Measurements from ENCODE around the gene HELZ.

Gene HELZ

GRCh38 chr17:67072885-67073284 lies 172.1 kb downstream of the HELZ start:
- DNase-seq (ENCODE audit: low spot score): no peak
- ChIA-PET CTCF (no interaction called here), POLR2A (ENCODE audit: low non-redundant PET) (no interaction called here)
- TF ChIP-seq, protein P1, sequence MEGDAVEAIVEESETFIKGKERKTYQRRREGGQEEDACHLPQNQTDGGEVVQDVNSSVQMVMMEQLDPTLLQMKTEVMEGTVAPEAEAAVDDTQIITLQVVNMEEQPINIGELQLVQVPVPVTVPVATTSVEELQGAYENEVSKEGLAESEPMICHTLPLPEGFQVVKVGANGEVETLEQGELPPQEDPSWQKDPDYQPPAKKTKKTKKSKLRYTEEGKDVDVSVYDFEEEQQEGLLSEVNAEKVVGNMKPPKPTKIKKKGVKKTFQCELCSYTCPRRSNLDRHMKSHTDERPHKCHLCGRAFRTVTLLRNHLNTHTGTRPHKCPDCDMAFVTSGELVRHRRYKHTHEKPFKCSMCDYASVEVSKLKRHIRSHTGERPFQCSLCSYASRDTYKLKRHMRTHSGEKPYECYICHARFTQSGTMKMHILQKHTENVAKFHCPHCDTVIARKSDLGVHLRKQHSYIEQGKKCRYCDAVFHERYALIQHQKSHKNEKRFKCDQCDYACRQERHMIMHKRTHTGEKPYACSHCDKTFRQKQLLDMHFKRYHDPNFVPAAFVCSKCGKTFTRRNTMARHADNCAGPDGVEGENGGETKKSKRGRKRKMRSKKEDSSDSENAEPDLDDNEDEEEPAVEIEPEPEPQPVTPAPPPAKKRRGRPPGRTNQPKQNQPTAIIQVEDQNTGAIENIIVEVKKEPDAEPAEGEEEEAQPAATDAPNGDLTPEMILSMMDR (conservative IDR thresholded peaks at IDR 0.05; ENCODE audit: low read depth): no peak
- no peak overlapping the region for H3K27ac ChIP-seq

DNA sequence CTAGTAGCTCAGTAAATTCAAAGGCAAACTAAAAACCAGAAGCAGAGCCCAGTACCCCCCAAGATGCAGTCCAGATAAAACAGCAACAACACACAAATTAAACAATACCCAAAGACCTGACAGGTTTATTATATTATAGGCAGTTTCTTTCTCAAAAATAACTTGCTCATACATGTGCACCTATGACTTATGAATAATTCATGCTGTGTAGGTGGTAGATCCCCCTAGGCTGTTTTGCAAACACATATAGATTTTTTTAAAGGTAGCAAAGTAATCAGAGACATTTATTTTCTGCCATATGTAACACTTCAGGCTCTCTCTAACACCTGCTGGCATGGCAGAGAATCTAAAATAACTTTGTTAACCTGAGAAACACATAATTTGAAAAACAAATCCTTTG lies 173.4 kb downstream of the HELZ start:
- ChIA-PET POLR2A (ENCODE audit: low non-redundant PET) (no interaction called here), CTCF (interaction anchor here (0.5 to 0.6 kb wide), 2 partner anchors 13 to 43 kb away, joined by 3 to 6 read pairs; no protein-coding TSS in a partner anchor)
- no peak for DNase-seq (ENCODE audit: low spot score)
- TF ChIP-seq, protein P1 (conservative IDR thresholded peaks at IDR 0.05; ENCODE audit: low read depth): no peak
- no peak overlapping the region for H3K27ac ChIP-seq

DNA sequence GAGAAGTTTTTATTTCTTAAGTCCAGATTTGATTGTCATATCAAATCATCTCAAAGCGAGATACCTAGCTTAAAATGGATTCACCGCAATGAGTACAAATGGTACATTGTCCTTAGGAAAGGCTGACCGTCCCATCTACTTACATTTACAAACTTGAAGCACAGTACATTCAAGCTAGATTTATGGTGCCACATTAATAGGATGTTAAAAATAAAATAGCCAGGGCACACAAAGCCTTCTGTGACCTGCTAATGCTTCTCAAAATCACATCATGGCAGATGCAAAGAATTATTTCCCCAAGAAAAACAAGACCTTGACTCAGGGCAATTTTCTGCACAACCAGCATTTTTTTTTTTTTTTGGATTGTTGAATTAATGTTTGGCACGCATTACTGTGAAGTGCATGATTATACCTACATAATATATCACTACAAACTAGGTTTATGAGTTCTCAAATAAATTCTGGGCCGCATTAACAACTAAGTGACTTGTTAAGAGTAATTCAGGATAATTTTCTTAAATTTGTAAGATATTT lies 175.3 kb downstream of the HELZ start:
- TF ChIP-seq, protein P1 (conservative IDR thresholded peaks at IDR 0.05; ENCODE audit: low read depth): no peak
- POLR2A ChIA-PET (ENCODE audit: low non-redundant PET): no interaction called here
- no peak for DNase-seq (ENCODE audit: low spot score)
- no peak overlapping the region for H3K27ac ChIP-seq
- CTCF ChIA-PET: interaction anchor here (0.6 kb wide), 1 partner anchor 15 kb away, joined by 4 read pairs; no protein-coding TSS in a partner anchor

GRCh38 chr17:67068999-67069398 lies 176.0 kb downstream of the HELZ start:
- no peak overlapping the region for H3K27ac ChIP-seq
- TF ChIP-seq, protein P1 (conservative IDR thresholded peaks at IDR 0.05; ENCODE audit: low read depth): no peak
- CTCF ChIA-PET: interaction anchor here (0.7 kb wide), 1 partner anchor 419 kb away, joined by 3 read pairs; no protein-coding TSS in a partner anchor
- POLR2A ChIA-PET (ENCODE audit: low non-redundant PET): no interaction called here
- DNase-seq (ENCODE audit: low spot score): no peak

DNA sequence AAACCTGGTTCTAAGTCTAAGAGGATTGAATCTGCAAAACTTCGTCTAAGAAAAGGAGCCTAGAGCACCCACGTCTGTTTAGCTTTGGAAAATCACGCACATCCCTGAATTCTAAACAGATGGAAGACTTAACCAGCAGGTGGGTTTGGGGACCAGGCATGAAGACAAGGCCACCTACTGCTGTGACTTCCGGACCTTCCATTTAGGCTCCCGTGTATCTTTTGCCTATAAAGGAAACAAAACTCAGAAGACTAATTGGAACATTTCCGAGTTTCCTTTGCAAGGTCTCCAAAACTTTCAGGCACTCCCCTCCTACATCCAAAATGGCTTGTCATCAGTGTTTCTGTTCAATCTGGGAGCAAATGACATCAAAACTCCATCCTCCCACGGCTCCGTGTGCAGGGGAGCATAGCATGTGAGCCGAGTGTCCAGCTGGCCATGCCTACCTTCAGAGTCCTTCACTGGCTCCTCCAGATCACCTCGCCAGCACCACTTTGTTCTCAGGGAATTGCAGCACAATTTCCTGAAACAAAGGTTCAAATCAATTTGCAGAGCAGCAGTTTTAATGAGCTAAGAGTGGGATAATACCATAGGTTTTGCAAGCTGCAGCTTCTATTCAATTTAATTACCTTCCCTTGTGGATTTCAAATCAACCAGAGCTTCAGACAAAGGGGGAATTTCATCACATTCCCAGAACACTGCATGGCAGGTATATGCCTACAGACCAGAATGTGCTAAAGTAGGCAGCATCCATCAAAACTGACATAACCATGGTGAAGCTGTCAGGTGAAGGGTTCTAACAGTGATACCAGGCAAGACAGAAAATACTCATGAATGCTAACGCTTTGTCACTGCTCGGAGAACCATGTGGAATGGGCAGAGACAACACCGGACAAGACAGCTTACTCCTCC lies 177.2 kb downstream of the HELZ start:
- no peak for DNase-seq (ENCODE audit: low spot score)
- ChIA-PET CTCF (interaction anchor here (0.6 to 0.7 kb wide), 2 partner anchors 332 to 417 kb away, joined by 3 read pairs; no protein-coding TSS in a partner anchor), POLR2A (ENCODE audit: low non-redundant PET) (no interaction called here)
- TF ChIP-seq, protein P1 (conservative IDR thresholded peaks at IDR 0.05; ENCODE audit: low read depth): no peak
- no peak overlapping the region for H3K27ac ChIP-seq

GRCh38 chr17:67066717-67067116 lies 178.3 kb downstream of the HELZ start:
- no peak for DNase-seq (ENCODE audit: low spot score)
- TF ChIP-seq, protein P1 (conservative IDR thresholded peaks at IDR 0.05; ENCODE audit: low read depth): no peak
- ChIA-PET CTCF (interaction anchor here (0.6 to 0.7 kb wide), 2 partner anchors 73 to 790 kb away, joined by 3 to 6 read pairs; no protein-coding TSS in a partner anchor), POLR2A (ENCODE audit: low non-redundant PET) (no interaction called here)
- no peak overlapping the region for H3K27ac ChIP-seq
